Pancreas (tissue), 10 donors: ENCODE measurements around the gene BARX1. TPM values are rescaled to one million over a fixed set of nuclear protein-coding genes. Genes with fewer than 3 reads are reported as not detected.
A peak's percentile ranks its signal among the peaks of the same experiment; 100 is the strongest.

Experiments used
- ATAC-seq, 4 donors: fragments of 200-7000 bp; cut with Tn5 transposase; one replicate each; pipeline versions ENCODE4 v1.8.0 to v1.9.1; 2020; ENCODE audit warnings: mild to moderate bottlenecking in 4 of 4, moderate library complexity in 4 of 4
- DNase-seq, 6 donors: peaks; one replicate each; pipeline ENCODE4 v3.0.0-alpha.2; 2020
- FAIRE-seq: peaks from 2 replicates; lab custom pipeline; 2012; peaks lifted over from hg19 to GRCh38; lab: Jason Lieb, UNC
- H3K27ac ChIP-seq, 4 donors: fragments of 200-600 bp; sonication (generic); 1 replicate in 3 of 4; 2 replicates in 1 of 4; pipeline versions ENCODE4 v1.5.0 to v1.8.0; 2020
- H3K27me3 ChIP-seq, 4 donors: fragments of 200-600 bp; one replicate each; pipeline ENCODE4 v1.8.0; 2021
- H3K36me3 ChIP-seq, 3 donors: fragments of 200-600 bp; sonication (generic) in 1 of 3; one replicate each; pipeline versions ENCODE4 v1.5.0 to v1.8.0; 2020 to 2021
- H3K4me1 ChIP-seq, 3 donors: fragments of 200-600 bp; one replicate each; pipeline ENCODE4 v1.8.0; 2021
- H3K4me3 ChIP-seq, 4 donors: fragments of 200-600 bp; sonication (generic) in 2 of 4; one replicate each; pipeline versions ENCODE4 v1.5.0 to v1.8.0; 2020 to 2021
- H3K9me3 ChIP-seq, 4 donors: fragments of 200-600 bp; one replicate each; pipeline ENCODE4 v1.8.0; 2021
- WGBS, 2 donors: extraction: QIAGEN DNeasy Blood & Tissue Kit; methylation state at CpG; one replicate each; pipeline ENCODE4 v1.1.7; 2013; 5-methylcytosine and 5-hydroxymethylcytosine counted together
- intact Hi-C, 3 donors: fragments of 100-400 bp; cut with DNase I; formaldehyde crosslinking; loops; one replicate each; pipeline versions ENCODE4 v1.11.1 to v1.14.2; 2022
- polyA plus RNA-seq, 2 donors: library from polyadenylated mRNA; stranded (reverse); fragments of 200-250 nt; gene quantifications; one replicate each; pipeline ENCODE4 v1.2.3, GENCODE V29; 2013
- total RNA-seq, 6 donors: library from RNA; stranded (reverse); fragmentation: NEBNext Ultra II Directional in 4 of 6; extraction: Animal tissue kit (Norgen Biotek cat#: 25700) in 4 of 6; gene quantifications; one replicate each; pipeline versions ENCODE4 v1.2.1 to v1.2.4, GENCODE V29; 2021 to 2023
- TF ChIP-seq, protein P1 (sequence below), 4 donors: fragments of 200-600 bp; sonication (generic) in 3 of 4; IDR thresholded peaks; one replicate each; pipeline versions ENCODE4 v1.5.0 to v1.8.0; 2021; ENCODE audit warnings: antibody characterized with exemption in 4 of 4
- donor health status: healthy with polysubstance abuse.
- donor health status: DM: no; HTN: no; CAD: no; lungs with moderate emphysema.
- donor health status: DM: no; HTN: no; CAD: no.
- donor health status: control.
- donor health status: control.
- donor health status: Bipolar disorder and iron deficiency.
- donor health status: DM: yes; HTN: yes; CAD: no.
- donor health status: DM: no; HTN: no; CAD: no.
- donor health status: DM: no; HTN: no; CAD: no.
- donor health status: DM: yes; HTN: yes; CAD: no.

Gene BARX1
- total and polyA plus RNA-seq, 8 donors, result 0.19 to 3.7 (median 1.1) TPM; not detected in 3

DNA sequence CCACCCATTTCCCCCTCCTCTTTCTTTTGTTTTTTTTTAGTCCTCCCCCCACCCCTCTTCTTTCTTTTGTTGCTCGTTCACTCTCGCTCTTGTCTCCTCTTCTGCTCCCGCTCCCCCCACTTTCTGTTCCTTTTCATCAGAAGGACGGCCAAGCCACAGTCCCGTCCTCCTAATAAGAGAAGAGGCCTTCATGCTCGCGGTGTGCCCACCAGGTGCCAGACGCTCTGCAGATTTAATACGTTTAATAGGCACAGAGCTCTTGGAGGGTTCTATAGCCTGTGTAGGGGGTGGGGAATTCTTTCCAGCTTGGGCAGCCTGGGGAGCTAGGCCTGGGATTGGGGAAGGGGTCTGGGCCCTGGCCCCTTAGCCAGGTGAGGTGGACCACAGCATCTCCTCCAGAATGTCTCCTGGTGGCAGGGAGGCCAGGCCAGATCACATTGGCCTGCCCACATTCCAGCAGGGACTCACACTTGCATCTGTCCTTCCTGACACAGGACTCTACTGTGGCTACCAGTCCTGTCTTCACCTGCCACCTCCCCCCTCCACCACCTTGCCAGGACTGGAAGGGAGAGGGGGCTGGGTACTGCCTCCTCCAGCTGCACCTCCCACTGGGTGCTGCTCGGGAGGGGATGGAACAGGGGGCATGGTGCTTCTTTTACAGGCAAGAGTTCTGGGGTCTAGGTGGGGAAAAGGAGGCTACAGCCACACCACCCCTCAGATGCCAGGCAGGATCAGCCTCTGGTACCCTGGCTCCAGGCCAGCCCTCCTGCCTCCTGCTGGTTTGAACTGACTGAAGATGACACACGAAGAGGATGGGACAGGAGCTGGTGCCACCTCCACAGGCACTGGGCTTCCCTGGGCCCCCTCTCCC lies 6.1 kb upstream of the BARX1 start:
- WGBS, 2 donors, result 75 to 78% methylated on average over 11 of the region's 11 CpGs
- Histone ChIP-seq H3K27ac (no peak overlapping the region), H3K4me1 (peaks cover 0 to 16% (median 4%) of the 10 kb centered on the region in 3 donors), H3K27me3 (peaks cover 0 to 38% (median 12%) of the 10 kb centered on the region in 4 donors), H3K9me3 (no peaks in the 10 kb centered on the region), H3K36me3 (no peaks in the 10 kb centered on the region), H3K4me3 (no peak overlapping the region)
- no peak for ATAC-seq
- intact Hi-C loops, result loop anchor here in 2 of 3 donors (5.0 to 10.0 kb wide), 2 partner anchors 136 to 279 kb away; no protein-coding TSS in a partner anchor
- TF ChIP-seq, protein P1, sequence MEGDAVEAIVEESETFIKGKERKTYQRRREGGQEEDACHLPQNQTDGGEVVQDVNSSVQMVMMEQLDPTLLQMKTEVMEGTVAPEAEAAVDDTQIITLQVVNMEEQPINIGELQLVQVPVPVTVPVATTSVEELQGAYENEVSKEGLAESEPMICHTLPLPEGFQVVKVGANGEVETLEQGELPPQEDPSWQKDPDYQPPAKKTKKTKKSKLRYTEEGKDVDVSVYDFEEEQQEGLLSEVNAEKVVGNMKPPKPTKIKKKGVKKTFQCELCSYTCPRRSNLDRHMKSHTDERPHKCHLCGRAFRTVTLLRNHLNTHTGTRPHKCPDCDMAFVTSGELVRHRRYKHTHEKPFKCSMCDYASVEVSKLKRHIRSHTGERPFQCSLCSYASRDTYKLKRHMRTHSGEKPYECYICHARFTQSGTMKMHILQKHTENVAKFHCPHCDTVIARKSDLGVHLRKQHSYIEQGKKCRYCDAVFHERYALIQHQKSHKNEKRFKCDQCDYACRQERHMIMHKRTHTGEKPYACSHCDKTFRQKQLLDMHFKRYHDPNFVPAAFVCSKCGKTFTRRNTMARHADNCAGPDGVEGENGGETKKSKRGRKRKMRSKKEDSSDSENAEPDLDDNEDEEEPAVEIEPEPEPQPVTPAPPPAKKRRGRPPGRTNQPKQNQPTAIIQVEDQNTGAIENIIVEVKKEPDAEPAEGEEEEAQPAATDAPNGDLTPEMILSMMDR (IDR thresholded peaks at IDR 0.05), result no peak
- DNase-seq, result peak in 2 of 6 donors; percentile 37 to 50
- FAIRE-seq, result no peak

DNA sequence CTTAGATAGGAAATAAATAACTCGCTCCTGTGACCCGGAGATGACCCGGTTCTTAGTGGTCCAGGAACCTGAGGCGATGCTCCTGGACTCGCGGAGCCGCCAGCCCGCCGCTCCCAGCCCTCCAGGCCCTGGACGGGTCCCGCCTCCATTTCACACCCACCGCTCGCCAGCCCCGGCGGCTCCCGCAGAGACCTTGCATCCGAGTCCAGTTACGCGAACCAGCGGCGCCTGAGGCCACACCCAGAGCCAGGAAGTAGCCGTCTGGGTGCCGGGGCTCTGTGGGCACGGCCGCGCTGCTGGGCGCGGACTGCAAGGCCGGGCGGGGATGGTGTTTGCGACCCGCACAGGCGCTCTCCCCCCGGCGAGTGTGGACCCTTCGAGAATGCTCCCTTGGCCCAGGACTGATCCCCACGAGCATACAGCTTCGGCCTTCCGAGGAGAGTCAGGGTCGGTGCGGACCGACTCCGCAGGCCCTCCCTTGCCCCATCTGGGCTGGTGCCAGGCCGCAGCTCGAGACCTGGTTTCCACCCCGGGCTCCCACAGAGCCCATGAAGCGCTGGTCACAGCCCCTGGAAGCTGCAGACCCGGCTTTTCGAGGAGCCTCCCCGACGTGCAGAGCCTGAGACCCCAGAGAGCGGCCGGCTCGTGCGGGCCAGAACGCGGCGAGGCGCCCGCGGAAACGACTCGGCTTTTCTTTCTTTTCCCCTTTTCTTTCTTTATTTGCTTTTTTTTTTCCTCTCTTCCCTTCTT lies 5.2 kb upstream of the BARX1 start:
- 14 to 21% methylated on average over 63 of the region's 63 CpGs for WGBS, 2 donors
- H3K27me3 ChIP-seq, result peaks cover 0 to 45% (median 14%) of the 10 kb centered on the region in 4 donors
- DNase-seq (peak in 1 of 6 donors; percentile 72), ATAC-seq (no peak), FAIRE-seq (no peak)
- TF ChIP-seq, protein P1 (IDR thresholded peaks at IDR 0.05), result no peak
- no peak overlapping the region for H3K4me3 ChIP-seq
- H3K9me3 ChIP-seq, result no peaks in the 10 kb centered on the region
- H3K4me1 ChIP-seq, result peaks cover 0 to 16% (median 4%) of the 10 kb centered on the region in 3 donors
- intact Hi-C loops, result loop anchor here in 2 of 3 donors (5.0 to 10.0 kb wide), 2 partner anchors 136 to 278 kb away; no protein-coding TSS in a partner anchor
- H3K36me3 ChIP-seq, result no peaks in the 10 kb centered on the region
- H3K27ac ChIP-seq, result no peak overlapping the region

DNA sequence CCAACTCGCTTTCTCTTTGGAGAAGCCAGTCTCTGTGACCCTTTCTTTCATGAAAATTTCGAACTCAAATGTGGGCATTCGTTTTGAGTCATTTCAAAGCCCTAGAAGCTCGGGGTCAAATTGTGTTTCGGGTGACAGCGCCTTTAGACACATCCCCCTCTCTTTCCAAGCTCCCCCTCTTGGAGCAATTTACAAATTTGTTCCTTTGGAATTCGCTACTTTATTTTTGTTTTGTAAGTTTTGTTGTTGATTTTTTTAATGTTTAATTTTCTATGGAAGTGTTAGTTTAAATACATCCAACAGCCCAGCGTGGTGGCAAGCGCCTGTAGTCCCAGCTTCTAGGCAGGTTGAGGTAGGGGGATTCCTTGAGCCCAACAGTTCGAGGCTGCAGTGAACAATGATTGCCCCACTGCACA lies 4.6 kb upstream of the BARX1 start:
- H3K4me1 ChIP-seq, result peaks cover 0 to 16% (median 4%) of the 10 kb centered on the region in 3 donors

DNA sequence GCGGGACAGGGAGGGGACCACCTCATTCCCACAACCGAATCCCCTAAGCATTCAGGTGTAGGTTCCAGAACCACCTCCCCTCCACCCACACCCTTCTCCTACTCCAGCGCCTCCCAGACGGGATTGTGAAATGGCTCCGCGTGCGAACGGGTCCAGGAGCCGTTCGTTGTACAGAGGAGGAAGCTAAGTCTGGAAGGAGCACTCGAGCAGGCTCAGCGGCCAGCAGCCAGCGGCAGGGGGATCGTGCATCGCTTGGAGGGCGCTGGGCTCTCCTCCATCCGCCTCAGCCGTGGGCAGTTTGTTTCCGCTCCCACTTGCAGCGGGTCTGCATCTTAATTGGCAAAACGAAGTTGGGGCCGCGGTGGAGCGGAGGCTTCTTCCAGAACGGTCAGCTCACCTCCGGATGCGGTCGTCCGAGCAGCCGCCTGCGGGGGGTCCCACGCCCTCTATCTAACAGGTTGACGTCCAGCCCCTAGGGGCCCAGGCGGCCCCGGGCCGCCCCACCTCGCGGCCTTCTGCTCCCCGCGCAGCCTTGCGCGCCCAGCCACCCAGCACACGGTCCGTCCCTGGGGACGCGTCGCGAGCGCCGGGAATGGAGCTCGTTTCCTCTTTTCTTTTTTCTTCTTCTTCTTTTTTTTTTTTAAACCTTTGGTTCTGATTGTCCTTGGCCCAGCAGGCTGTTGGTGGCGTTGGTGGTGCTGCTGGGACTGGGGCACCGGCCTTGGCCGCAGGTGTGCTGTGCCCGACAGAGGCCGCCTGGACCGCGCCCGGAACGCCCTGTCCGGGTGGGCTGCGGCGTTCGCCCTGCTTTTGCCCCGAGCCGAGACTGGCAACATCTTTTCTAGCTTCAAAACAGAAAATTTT lies 3.9 kb upstream of the BARX1 start:
- Histone ChIP-seq H3K4me1 (peaks cover 0 to 16% (median 4%) of the 10 kb centered on the region in 3 donors), H3K27me3 (peaks cover 2 to 52% (median 18%) of the 10 kb centered on the region in 4 donors), H3K27ac (no peak overlapping the region), H3K36me3 (no peaks in the 10 kb centered on the region), H3K9me3 (no peaks in the 10 kb centered on the region), H3K4me3 (peak overlapping the region in 2 of 4 donors; percentile 5 to 27)
- peak in 2 of 6 donors; percentile 64 to 75 for DNase-seq
- TF ChIP-seq, protein P1 (IDR thresholded peaks at IDR 0.05), result no peak
- FAIRE-seq, result no peak
- 8 to 12% methylated on average over 55 to 66 of the region's 66 CpGs for WGBS, 2 donors
- intact Hi-C loops, result loop anchor here in 1 of 3 donors (10.0 kb wide), 1 partner anchor 274 kb away; no protein-coding TSS in a partner anchor
- ATAC-seq, result peak in 2 of 4 donors; percentile 29 to 36

More for the DNA sequence above, 4.6 kb upstream of the BARX1 start:
- no peak for FAIRE-seq
- Histone ChIP-seq H3K4me3 (no peak overlapping the region), H3K27ac (no peak overlapping the region), H3K27me3 (peaks cover 0 to 45% (median 14%) of the 10 kb centered on the region in 4 donors), H3K36me3 (no peaks in the 10 kb centered on the region), H3K9me3 (no peaks in the 10 kb centered on the region)
- intact Hi-C loops, result loop anchor here (5.0 to 10.0 kb wide), 3 partner anchors 135 to 277 kb away; no protein-coding TSS in a partner anchor
- no peak for ATAC-seq
- DNase-seq, result no peak
- 26 to 34% methylated on average over 10 of the region's 10 CpGs for WGBS, 2 donors
- TF ChIP-seq, protein P1 (IDR thresholded peaks at IDR 0.05), result no peak
